Neural crest cell (in vitro differentiated cells): ENCODE data around the gene TESMIN. TPM values are rescaled to one million over a fixed set of nuclear protein-coding genes. Genes with fewer than 3 reads are reported as not detected.

ENCODE experiments used
- DNase-seq: peaks from one replicate; pipeline ENCODE4 v3.0.0; 2021; ENCODE audit warnings: low read depth, mixed read lengths, low spot score
- H3K27ac Mint-ChIP-seq: one replicate; pipeline ENCODE4 v1.8.0; 2021; ENCODE audit warnings: mild to moderate bottlenecking, mixed read lengths; ENCODE audit not compliant: unreplicated experiment
- H3K27me3 Mint-ChIP-seq: 2 replicates; pipeline ENCODE4 v1.8.0; 2021; ENCODE audit warnings: low read depth, mild to moderate bottlenecking, mixed read lengths
- H3K36me3 Mint-ChIP-seq: 2 replicates; pipeline ENCODE4 v1.8.0; 2021; ENCODE audit warnings: low read depth, mild to moderate bottlenecking, mixed read lengths
- H3K4me1 Mint-ChIP-seq: 2 replicates; pipeline ENCODE4 v1.8.0; 2021; ENCODE audit warnings: mixed read lengths
- H3K4me3 Mint-ChIP-seq: one replicate; pipeline ENCODE4 v1.8.0; 2021; ENCODE audit warnings: mild to moderate bottlenecking, mixed read lengths
- H3K9me3 Mint-ChIP-seq: 2 replicates; pipeline ENCODE4 v1.8.0; 2021; ENCODE audit warnings: mixed read lengths
- total RNA-seq: library from RNA; stranded (reverse); gene quantifications from 2 replicates; pipeline ENCODE4 v1.2.1, GENCODE V29; 2021
- TF ChIP-seq, protein P1 (sequence below): fragments of 200-600 bp; sonication (generic); conservative IDR thresholded peaks from 2 replicates; pipeline ENCODE4 v1.5.0; 2021; ENCODE audit warnings: antibody characterized with exemption, mild to moderate bottlenecking

TESMIN gene
- total RNA-seq, 1 donor from 2014 or later = 6.8 TPM

DNA sequence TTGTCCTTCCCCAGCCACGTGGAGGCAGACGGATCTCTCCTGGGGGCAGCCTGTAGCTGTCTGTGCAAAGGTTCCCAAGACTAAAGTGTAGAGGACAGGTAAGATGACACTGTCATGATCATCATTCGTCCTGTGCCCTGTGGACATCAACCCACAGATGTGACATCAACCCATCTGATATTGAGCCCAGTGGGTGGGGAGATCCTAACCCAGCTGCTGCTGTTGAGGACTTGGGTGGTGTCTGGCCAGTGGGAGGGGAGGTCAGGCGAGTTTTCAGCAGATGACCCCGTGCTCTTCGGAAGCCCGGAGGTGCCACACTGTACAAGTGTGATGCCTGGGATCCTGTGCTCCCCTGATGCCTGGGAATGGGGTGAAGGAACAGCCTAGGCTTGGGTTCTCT is 68.2 kb downstream of the TESMIN start:
- H3K9me3 Mint-ChIP-seq = no peaks in the 10 kb centered on the region
- TF ChIP-seq, protein P1, sequence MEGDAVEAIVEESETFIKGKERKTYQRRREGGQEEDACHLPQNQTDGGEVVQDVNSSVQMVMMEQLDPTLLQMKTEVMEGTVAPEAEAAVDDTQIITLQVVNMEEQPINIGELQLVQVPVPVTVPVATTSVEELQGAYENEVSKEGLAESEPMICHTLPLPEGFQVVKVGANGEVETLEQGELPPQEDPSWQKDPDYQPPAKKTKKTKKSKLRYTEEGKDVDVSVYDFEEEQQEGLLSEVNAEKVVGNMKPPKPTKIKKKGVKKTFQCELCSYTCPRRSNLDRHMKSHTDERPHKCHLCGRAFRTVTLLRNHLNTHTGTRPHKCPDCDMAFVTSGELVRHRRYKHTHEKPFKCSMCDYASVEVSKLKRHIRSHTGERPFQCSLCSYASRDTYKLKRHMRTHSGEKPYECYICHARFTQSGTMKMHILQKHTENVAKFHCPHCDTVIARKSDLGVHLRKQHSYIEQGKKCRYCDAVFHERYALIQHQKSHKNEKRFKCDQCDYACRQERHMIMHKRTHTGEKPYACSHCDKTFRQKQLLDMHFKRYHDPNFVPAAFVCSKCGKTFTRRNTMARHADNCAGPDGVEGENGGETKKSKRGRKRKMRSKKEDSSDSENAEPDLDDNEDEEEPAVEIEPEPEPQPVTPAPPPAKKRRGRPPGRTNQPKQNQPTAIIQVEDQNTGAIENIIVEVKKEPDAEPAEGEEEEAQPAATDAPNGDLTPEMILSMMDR = no peak
- no peak overlapping the region for H3K27ac Mint-ChIP-seq
- H3K4me3 Mint-ChIP-seq = no peak overlapping the region
- no peaks in the 10 kb centered on the region for H3K36me3 Mint-ChIP-seq
- DNase-seq = no peak
- peaks cover 68% of the 10 kb centered on the region for H3K27me3 Mint-ChIP-seq
- H3K4me1 Mint-ChIP-seq = no peaks in the 10 kb centered on the region

DNA sequence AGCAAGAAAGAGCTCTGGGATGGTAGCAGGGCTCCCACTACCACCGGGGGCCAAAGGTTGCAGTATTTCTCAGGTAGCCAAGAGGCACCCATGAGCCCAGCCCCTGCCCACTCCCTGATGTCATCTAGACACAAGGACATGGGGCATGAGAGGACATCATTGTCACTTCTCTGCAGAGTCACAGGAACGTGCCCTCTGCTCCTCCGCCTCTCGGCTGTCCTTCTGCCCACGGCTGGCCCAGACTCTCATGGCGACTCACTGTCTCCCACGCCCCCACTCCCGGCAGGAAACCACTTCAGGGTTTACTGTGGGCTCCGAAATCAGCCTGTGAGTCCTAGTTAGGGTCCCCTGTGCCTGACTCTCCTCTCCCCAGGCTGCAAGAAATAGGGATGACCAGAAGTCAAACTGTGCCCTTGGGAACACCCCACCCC is 68.8 kb downstream of the TESMIN start:
- DNase-seq = no peak
- H3K9me3 Mint-ChIP-seq = no peaks in the 10 kb centered on the region
- no peak overlapping the region for H3K27ac Mint-ChIP-seq
- no peak overlapping the region for H3K4me3 Mint-ChIP-seq
- H3K4me1 Mint-ChIP-seq = no peaks in the 10 kb centered on the region
- H3K36me3 Mint-ChIP-seq = no peaks in the 10 kb centered on the region
- TF ChIP-seq, protein P1 = no peak
- H3K27me3 Mint-ChIP-seq = peaks cover 64% of the 10 kb centered on the region

DNA sequence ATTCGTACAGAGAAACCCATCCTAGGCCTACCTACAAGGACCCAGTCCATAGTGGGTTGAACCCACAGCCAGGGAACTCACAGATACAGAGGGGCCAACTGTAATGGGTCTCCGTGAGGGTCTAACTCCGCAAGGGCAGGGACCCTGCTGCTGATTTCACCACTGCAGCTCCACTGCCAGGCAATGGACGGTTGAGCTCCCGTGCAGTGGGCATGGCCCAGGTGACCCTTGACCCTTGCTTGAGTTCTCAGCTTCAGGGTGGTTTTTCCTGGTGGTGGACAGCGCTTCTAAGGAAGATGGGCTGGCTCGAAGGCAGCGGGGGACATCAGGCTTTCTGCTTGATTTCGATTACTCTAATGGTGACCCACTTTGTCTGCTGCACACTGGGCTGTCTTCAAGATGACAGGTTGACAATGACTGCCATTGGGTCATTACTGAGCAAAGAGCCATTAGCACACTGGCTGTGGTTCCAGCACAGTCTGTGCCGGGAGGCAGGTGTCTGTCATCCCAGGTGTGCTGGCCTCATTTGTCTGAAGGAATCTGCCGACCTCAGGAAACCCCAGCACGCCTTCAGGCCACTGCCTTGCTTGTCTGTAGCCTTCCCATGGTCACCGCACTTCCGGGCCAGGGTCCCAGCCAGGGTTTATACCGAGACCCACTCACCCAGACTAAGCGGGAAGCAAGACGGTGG is 70.6 kb downstream of the TESMIN start:
- Mint-ChIP-seq H3K4me3 (no peak overlapping the region), H3K36me3 (no peaks in the 10 kb centered on the region), H3K27ac (no peak overlapping the region), H3K4me1 (no peaks in the 10 kb centered on the region), H3K9me3 (no peaks in the 10 kb centered on the region), H3K27me3 (peaks cover 45% of the 10 kb centered on the region)
- DNase-seq = no peak
- TF ChIP-seq, protein P1 = no peak

DNA sequence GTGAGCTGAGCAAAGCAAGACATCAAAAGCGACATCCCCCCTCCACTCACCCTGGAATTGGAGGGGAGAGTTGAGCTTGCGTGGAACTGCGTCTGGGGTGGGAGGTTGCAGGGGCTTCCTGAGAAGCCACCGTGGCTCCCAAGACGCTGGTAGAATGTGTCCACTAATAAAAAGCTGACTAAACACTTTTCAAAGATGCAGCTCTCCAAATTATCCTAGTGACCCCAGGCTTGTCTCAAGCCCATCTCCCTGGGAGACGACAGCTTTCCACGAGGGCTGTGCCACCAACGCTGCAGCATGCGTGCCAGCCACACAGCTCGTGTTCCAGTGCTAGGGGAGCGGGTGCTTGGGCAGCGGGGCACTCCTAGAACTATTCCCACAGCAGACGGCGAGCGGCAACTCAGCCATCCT is 73.3 kb downstream of the TESMIN start:
- Mint-ChIP-seq H3K4me1 (peaks cover 11% of the 10 kb centered on the region), H3K4me3 (no peak overlapping the region), H3K36me3 (no peaks in the 10 kb centered on the region), H3K27ac (no peak overlapping the region), H3K27me3 (peaks cover 24% of the 10 kb centered on the region), H3K9me3 (no peaks in the 10 kb centered on the region)
- TF ChIP-seq, protein P1 = no peak
- DNase-seq = no peak

DNA sequence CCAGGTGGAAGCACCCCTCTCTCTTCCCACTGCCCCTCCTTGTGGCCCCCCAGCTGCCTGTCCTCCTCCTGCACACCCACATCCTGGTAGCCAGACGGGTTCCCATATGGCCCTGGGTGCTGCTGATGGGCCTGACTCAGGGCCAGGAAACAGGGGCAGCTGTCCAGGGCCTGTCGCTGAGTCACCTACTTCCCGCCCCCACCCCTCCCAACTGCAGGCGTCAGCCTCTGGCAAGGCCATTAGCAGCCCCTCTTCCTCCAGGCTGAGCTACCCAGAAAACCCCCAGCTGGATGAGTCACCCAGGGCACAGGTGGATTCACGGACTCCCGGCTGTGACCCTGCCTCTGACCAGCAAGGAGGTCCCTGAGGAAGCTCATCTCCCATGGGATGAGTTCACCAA is 73.9 kb downstream of the TESMIN start:
- H3K4me3 Mint-ChIP-seq = no peak overlapping the region
- H3K36me3 Mint-ChIP-seq = no peaks in the 10 kb centered on the region
- H3K27me3 Mint-ChIP-seq = peaks cover 18% of the 10 kb centered on the region
- peaks cover 15% of the 10 kb centered on the region for H3K4me1 Mint-ChIP-seq
- no peaks in the 10 kb centered on the region for H3K9me3 Mint-ChIP-seq
- no peak for DNase-seq
- TF ChIP-seq, protein P1 = no peak
- no peak overlapping the region for H3K27ac Mint-ChIP-seq
